ENCODE results near the gene MVD. TPM values are rescaled to one million over a fixed set of nuclear protein-coding genes. Genes with fewer than 3 reads are reported as not detected.

Gene MVD
- total RNA-seq, 1 experiment from 2014 or later = 119 TPM

DNA sequence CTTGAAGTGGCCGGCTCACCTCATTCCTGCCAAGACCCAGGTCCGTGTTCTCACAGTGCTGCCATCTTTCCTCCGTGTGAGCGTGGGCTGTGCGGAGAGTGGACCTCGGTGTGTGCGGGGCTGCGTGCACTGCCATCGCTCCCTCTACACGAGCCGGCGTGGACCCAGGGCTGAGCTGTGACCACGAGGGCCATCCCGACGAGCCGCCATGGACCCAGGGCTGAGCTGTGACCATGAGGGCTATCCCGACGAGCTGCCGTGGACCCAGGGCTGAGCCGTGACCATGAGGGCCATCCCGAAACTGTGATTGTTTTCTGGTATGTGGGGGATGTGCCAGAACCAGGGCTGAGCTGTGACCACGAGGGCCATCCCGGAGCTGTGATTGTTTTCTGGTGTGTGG lies 8.9 kb upstream of the MVD start:
- H3K79me2 ChIP-seq (ENCODE audit: insufficient read depth, low read length) = no peaks in the 10 kb centered on the region
- peaks cover 0 to 3% of the 10 kb centered on the region in 2 experiments; a peak in 1 of 4 replicates for H3K4me1 ChIP-seq (ENCODE audit: control insufficient read depth in 1 of 2, insufficient read depth in 2 of 2, low read length in 2 of 2)
- no peak overlapping the region for H3K9ac ChIP-seq (ENCODE audit: low read length)
- DNase-seq (ENCODE audit: low read depth, low spot score) (no peak), ATAC-seq (no peak)
- RAD21 ChIA-PET (ENCODE audit: low non-redundant PET in 1 of 2, low total read pairs in 2 of 2, uncharacterized antibody in 2 of 2, unreplicated experiment in 2 of 2) = interaction anchor here in 1 of 2 experiments (0.6 kb wide), 1 partner anchor 29 kb away, joined by 3 read pairs; no protein-coding TSS in a partner anchor
- H3K4me3 ChIP-seq (replicated peaks in 1 of 2; ENCODE audit: low read depth in 1 of 2, low read length in 2 of 2) = no peak overlapping the region
- H3K9me2 ChIP-seq (ENCODE audit: insufficient read depth) = no peaks in the 10 kb centered on the region
- H3K9me3 ChIP-seq (ENCODE audit: control insufficient read depth in 1 of 2, insufficient read depth in 1 of 2, low read depth in 1 of 2, low read length in 2 of 2) = no peaks in the 10 kb centered on the region
- H4K20me1 ChIP-seq (ENCODE audit: insufficient read depth) = no peaks in the 10 kb centered on the region
- no peaks in the 10 kb centered on the region for H3K27me3 ChIP-seq (ENCODE audit: insufficient read depth, low read length)
- no peak for TF ChIP-seq YY1 (IDR thresholded peaks at IDR 0.05; ENCODE audit: extremely low read depth, insufficient replicate concordance, low read depth, low read length)
- TF ChIP-seq EGR1 (IDR thresholded peaks at IDR 0.05; ENCODE audit: low read depth) = no peak
- TF ChIP-seq ZBTB33 (IDR thresholded peaks at IDR 0.05; ENCODE audit: extremely low read depth, insufficient replicate concordance, low read length) = no peak
- TF ChIP-seq REST (IDR thresholded peaks at IDR 0.05; ENCODE audit: low read depth) = no peak
- no peak for TF ChIP-seq CBX3 (IDR thresholded peaks at IDR 0.05; ENCODE audit: low read depth)
- TF ChIP-seq POLR2AphosphoS5 (IDR thresholded peaks at IDR 0.05; ENCODE audit: low read depth, low read length) = no peak
- no peak for TF ChIP-seq ATF3 (IDR thresholded peaks at IDR 0.05)
- TF ChIP-seq RAD21 (IDR thresholded peaks at IDR 0.05; ENCODE audit: low read depth) = no peak
- TF ChIP-seq ZFX (IDR thresholded peaks at IDR 0.05) = no peak
- no peak for TF ChIP-seq SP1 (IDR thresholded peaks at IDR 0.05; ENCODE audit: low read depth)
- TF ChIP-seq CTCF (IDR thresholded peaks at IDR 0.05 in 2 of 3, conservative IDR thresholded peaks at IDR 0.05 in 1 of 3; ENCODE audit: borderline replicate concordance in 1 of 3, insufficient read depth in 1 of 3, low read depth in 2 of 3, low read length in 2 of 3) = no peak
- no peak for TF ChIP-seq ZNF274 (IDR thresholded peaks at IDR 0.05; ENCODE audit: low read depth, low read length)
- TF ChIP-seq, protein P1, sequence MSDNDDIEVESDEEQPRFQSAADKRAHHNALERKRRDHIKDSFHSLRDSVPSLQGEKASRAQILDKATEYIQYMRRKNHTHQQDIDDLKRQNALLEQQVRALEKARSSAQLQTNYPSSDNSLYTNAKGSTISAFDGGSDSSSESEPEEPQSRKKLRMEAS (IDR thresholded peaks at IDR 0.05) = no peak
- TF ChIP-seq POLR2A (IDR thresholded peaks at IDR 0.05; ENCODE audit: borderline replicate concordance, extremely low read depth, insufficient read depth, insufficient read length) = no peak
- TF ChIP-seq JUND (IDR thresholded peaks at IDR 0.05) = no peak
- no peak for TF ChIP-seq ELF1 (IDR thresholded peaks at IDR 0.05; ENCODE audit: borderline replicate concordance, low read depth)
- TF ChIP-seq CEBPB (IDR thresholded peaks at IDR 0.05; ENCODE audit: low read depth) = no peak
- intact Hi-C loops (cut with micrococcal nuclease) = no loop called here
- no peak overlapping the region for H2AFZ ChIP-seq (ENCODE audit: low read depth, low read length, poor library complexity, severe bottlenecking)
- BruUV-seq (replicated peaks) = no TSS peak
- H3K36me3 ChIP-seq (ENCODE audit: control insufficient read depth in 1 of 2, insufficient read depth in 2 of 2, low read length in 2 of 2) = no peaks in the 10 kb centered on the region
- H3K4me2 ChIP-seq (ENCODE audit: low read length) = no peak overlapping the region
- POLR2A ChIA-PET = no interaction called here
- no peak overlapping the region for H3K27ac ChIP-seq (ENCODE audit: low read depth, low read length)
- CTCF ChIA-PET = interaction anchor here (1.3 to 2.8 kb wide), 3 partner anchors 9 to 29 kb away, joined by 3 to 10 read pairs (median 7); partner anchors contain the start of gene MVD
